Mesenchymal stem cell (in vitro differentiated cells and primary cell): ENCODE results near the gene CERK.
"Not testable (repeated sequence)": the region's sequence is repeated elsewhere in the genome, so short reads cannot be mapped to it uniquely, and the experiment has no call there.

Experiments
- DNase-seq: peaks from one replicate; pipeline ENCODE4 v3.0.0-alpha.2; 2013
- H2AFZ ChIP-seq: one replicate; pipeline ENCODE4 v1.6.1; 2013; ENCODE audit warnings: low read depth, mild to moderate bottlenecking, control low read depth, inconsistent platforms, low read length, moderate library complexity
- H2AK5ac ChIP-seq: 2 replicates; pipeline ENCODE4 v1.6.1; 2013; ENCODE audit warnings: low read length, moderate library complexity, mild to moderate bottlenecking, inconsistent platforms; ENCODE audit not compliant: severe bottlenecking
- H2BK120ac ChIP-seq: one replicate; pipeline ENCODE4 v1.6.1; 2013; ENCODE audit warnings: low read depth, mild to moderate bottlenecking, inconsistent platforms, low read length, moderate library complexity
- H2BK12ac ChIP-seq, 2 experiments: one replicate each; pipeline ENCODE4 v1.6.1; 2013; ENCODE audit warnings: inconsistent platforms in 2 of 2, low read length in 2 of 2, mild to moderate bottlenecking in 2 of 2, moderate library complexity in 2 of 2, control low read depth in 1 of 2
- H2BK15ac ChIP-seq: one replicate; pipeline ENCODE4 v1.6.1; 2013; ENCODE audit warnings: mild to moderate bottlenecking, low read depth, inconsistent platforms; ENCODE audit not compliant: poor library complexity, severe bottlenecking
- H2BK5ac ChIP-seq: 2 replicates; pipeline ENCODE4 v1.6.1; 2013; ENCODE audit warnings: low read depth, mild to moderate bottlenecking, low read length, control low read depth, inconsistent platforms; ENCODE audit not compliant: poor library complexity, severe bottlenecking
- H3K14ac ChIP-seq, 2 experiments: one replicate each; pipeline ENCODE4 v1.6.1; 2013; ENCODE audit warnings: inconsistent platforms in 2 of 2, low read length in 2 of 2, control low read depth in 1 of 2, mild to moderate bottlenecking in 1 of 2, moderate library complexity in 1 of 2
- H3K18ac ChIP-seq, 2 experiments: one replicate each; pipeline ENCODE4 v1.6.1; 2013; ENCODE audit warnings: inconsistent platforms in 2 of 2, low read length in 2 of 2, control low read depth in 1 of 2, low read depth in 1 of 2, mild to moderate bottlenecking in 1 of 2
- H3K23ac ChIP-seq, 2 experiments: one replicate each; pipeline ENCODE4 v1.6.1; 2013; ENCODE audit warnings: inconsistent platforms in 2 of 2, low read length in 2 of 2, mild to moderate bottlenecking in 2 of 2, moderate library complexity in 2 of 2, control low read depth in 1 of 2
- H3K27ac ChIP-seq: 2 replicates; pipeline ENCODE4 v1.5.1; 2013; ENCODE audit warnings: mild to moderate bottlenecking, moderate library complexity, low read length, control low read depth, inconsistent platforms; ENCODE audit not compliant: poor library complexity, severe bottlenecking
- H3K27me3 ChIP-seq, 2 experiments: 2 replicates each; pipeline versions ENCODE4 v1.6.1 to v1.7.0; 2013; ENCODE audit warnings: low read length in 2 of 2, mild to moderate bottlenecking in 2 of 2, moderate library complexity in 2 of 2, control low read depth in 1 of 2, inconsistent platforms in 1 of 2; ENCODE audit not compliant: control insufficient read depth in 1 of 2, insufficient read depth in 1 of 2
- H3K36me3 ChIP-seq, 2 experiments: 2 replicates each; pipeline versions ENCODE4 v1.6.1 to v1.7.0; 2013; ENCODE audit warnings: low read length in 2 of 2, control low read depth in 1 of 2, inconsistent platforms in 1 of 2, low read depth in 1 of 2, mild to moderate bottlenecking in 1 of 2; ENCODE audit not compliant: insufficient read depth in 2 of 2, control insufficient read depth in 1 of 2
- H3K4ac ChIP-seq, 2 experiments: one replicate each; pipeline ENCODE4 v1.6.1; 2013; ENCODE audit warnings: inconsistent platforms in 2 of 2, low read length in 2 of 2, mild to moderate bottlenecking in 2 of 2, moderate library complexity in 2 of 2, control low read depth in 1 of 2, low read depth in 1 of 2
- H3K4me1 ChIP-seq: 2 replicates; pipeline ENCODE4 v1.6.1; 2013; ENCODE audit warnings: low read depth, low read length, control low read depth; ENCODE audit not compliant: control insufficient read depth, insufficient read depth
- H3K4me2 ChIP-seq: 2 replicates; pipeline ENCODE4 v1.6.1; 2013; ENCODE audit warnings: low read length, mild to moderate bottlenecking, inconsistent platforms; ENCODE audit not compliant: poor library complexity, severe bottlenecking
- H3K4me3 ChIP-seq, 2 experiments: 2 replicates each; pipeline versions ENCODE4 v1.5.1 to v1.7.0; 2013; ENCODE audit warnings: low read length in 2 of 2, mild to moderate bottlenecking in 2 of 2, control low read depth in 1 of 2, low read depth in 1 of 2; ENCODE audit not compliant: insufficient read depth in 1 of 2
- H3K79me1 ChIP-seq: replicated peaks from 2 replicates; pipeline ENCODE4 v1.6.1; 2013; ENCODE audit warnings: mild to moderate bottlenecking, control low read depth, low read length, inconsistent platforms; ENCODE audit not compliant: poor library complexity, severe bottlenecking
- H3K9ac ChIP-seq: 2 replicates; pipeline ENCODE4 v1.7.0; 2013; ENCODE audit warnings: mild to moderate bottlenecking, low read length, moderate library complexity
- H3K9me3 ChIP-seq: 2 replicates; pipeline ENCODE4 v1.7.0; 2013; ENCODE audit warnings: mild to moderate bottlenecking, low read length; ENCODE audit not compliant: control insufficient read depth
- H4K8ac ChIP-seq: one replicate; pipeline ENCODE4 v1.6.1; 2013; ENCODE audit warnings: inconsistent platforms, mild to moderate bottlenecking, low read length, moderate library complexity
- H4K91ac ChIP-seq: one replicate; pipeline ENCODE4 v1.6.1; 2013; ENCODE audit warnings: mild to moderate bottlenecking, low read length, inconsistent platforms
- WGBS: methylation state at CpG from one replicate; pipeline ENCODE4 v1.1.7; 2013; ENCODE audit warnings: mixed read lengths; 5-methylcytosine and 5-hydroxymethylcytosine counted together

CERK gene

GRCh38 chr22:46646531-46647215 lies 91.4 kb downstream of the CERK start:
- no peak overlapping the region for H3K4me3 ChIP-seq
- no peak overlapping the region for H3K4ac ChIP-seq
- 86% methylated on average over 10 of the region's 10 CpGs for WGBS
- DNase-seq = no peak
- no peak overlapping the region for H3K14ac ChIP-seq
- H2BK5ac ChIP-seq = no peak overlapping the region
- H3K79me1 ChIP-seq = peaks cover 23% of the 10 kb centered on the region
- peaks cover 0 to 13% of the 10 kb centered on the region in 2 experiments for H3K36me3 ChIP-seq
- no peak overlapping the region for H4K91ac ChIP-seq
- no peak overlapping the region for H3K18ac ChIP-seq
- H3K27me3 ChIP-seq = no peaks in the 10 kb centered on the region
- H2AK5ac ChIP-seq = no peak overlapping the region
- no peak overlapping the region for H2AFZ ChIP-seq
- no peak overlapping the region for H3K9ac ChIP-seq
- H3K27ac ChIP-seq = no peak overlapping the region
- no peak overlapping the region for H2BK12ac ChIP-seq
- H3K9me3 ChIP-seq = no peaks in the 10 kb centered on the region
- H2BK120ac ChIP-seq = no peak overlapping the region
- H2BK15ac ChIP-seq = no peak overlapping the region
- no peak overlapping the region for H3K23ac ChIP-seq
- H3K4me1 ChIP-seq = peaks cover 8% of the 10 kb centered on the region
- H4K8ac ChIP-seq = no peak overlapping the region
- H3K4me2 ChIP-seq = no peak overlapping the region

DNA sequence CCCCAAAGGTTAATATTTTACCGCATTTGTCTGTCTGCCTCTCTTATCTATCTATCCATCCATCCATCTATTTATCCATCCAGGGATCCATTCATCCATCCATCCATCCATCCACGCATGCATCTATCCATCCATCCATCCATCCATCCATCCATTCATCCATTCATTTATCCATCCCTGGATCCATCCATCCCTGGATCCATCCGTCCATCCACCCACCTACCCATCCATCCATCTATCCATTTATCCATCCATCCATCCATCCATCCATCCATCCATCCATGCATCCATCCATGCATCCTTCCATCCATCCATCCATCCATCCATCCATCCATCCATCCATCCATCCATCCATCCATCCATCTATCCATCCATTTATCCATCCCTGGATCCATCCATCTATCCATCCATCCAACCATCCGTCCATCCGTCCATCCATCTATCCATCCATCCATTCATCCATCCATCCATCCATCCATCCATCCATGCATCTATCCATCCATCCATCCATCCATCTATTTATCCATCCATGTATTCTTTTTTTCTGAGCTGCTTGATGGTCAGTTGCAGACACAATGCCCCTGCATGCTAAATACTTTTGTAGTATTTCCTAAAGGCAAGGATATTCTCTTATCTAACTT lies 95.1 kb downstream of the CERK start:
- 77% methylated on average over 5 of the region's 5 CpGs for WGBS
- H3K36me3 ChIP-seq = peaks cover 3 to 17% of the 10 kb centered on the region in 2 experiments
- H3K4me3 ChIP-seq, H3K23ac ChIP-seq, H3K18ac ChIP-seq, H4K8ac ChIP-seq, H2BK12ac ChIP-seq, H2AFZ ChIP-seq, H3K4ac ChIP-seq, H4K91ac ChIP-seq, H2BK15ac ChIP-seq, H2AK5ac ChIP-seq, H3K9me3 ChIP-seq, H2BK120ac ChIP-seq, H3K27me3 ChIP-seq, H2BK5ac ChIP-seq, H3K14ac ChIP-seq, DNase-seq, H3K27ac ChIP-seq, H3K9ac ChIP-seq, H3K4me2 ChIP-seq: not testable (repeated sequence)
- H3K79me1 ChIP-seq = peaks cover 23% of the 10 kb centered on the region
- peaks cover 28% of the 10 kb centered on the region for H3K4me1 ChIP-seq

DNA sequence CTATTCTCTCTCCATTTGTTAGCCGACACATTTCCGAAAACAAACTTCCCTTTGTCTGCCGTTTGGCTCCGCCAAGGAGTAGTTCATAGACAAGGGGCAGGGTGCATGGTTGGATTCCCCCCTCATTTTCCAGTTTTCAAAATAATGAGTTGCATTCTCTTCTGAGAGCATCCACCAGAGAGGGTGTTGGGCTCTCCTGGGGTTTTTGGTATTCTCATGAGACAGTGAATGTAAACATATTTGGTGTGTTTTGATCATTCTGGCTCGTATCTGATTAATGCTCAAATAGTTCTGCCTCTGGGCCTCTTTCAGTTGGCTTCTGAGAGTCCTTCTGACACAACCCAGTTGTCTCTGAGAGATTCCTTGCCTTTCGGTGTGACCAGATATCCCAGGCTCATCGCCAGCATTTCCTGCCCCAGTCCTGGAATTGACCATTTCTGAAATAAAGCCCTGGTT lies 96.2 kb downstream of the CERK start:
- H3K23ac ChIP-seq = no peak overlapping the region

DNA sequence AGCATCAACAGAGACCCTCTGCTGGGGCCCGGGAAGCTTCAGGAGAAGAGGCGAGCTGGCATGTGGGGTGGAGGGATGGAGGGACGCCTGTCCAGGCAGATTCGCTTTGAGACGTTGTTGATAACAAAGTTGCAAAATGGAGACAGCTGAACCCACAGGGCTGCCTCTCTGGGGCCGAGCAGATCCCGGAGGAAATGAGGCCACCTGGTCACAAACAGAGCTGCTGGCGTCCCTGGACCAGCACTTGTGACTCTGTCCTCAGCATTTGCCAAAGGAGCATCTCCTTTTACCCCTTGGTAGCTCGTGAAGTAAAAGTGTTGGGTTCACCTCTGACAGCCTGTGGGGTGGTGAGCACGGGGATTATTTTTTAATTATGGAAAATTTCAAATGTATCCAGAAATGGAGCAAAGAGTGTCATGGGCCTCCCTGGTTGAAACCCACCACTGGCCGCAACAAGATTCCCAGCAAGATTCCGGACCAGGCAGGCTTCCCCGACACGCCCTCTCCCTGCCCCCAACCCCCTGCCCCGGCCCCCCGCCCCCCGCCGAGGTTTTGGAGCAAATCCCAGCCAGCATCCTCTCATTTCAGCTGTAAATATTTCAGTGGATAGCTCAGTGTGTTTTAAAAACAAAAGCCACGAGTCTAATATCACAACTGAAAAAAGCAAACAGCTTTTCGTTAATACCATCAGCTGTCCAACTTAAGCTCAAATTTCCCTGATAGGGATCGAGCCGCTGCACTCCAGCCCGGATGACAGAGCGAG lies 97.6 kb downstream of the CERK start:
- Histone ChIP-seq H3K4ac (no peak overlapping the region), H2AFZ (no peak overlapping the region), H2BK120ac (no peak overlapping the region), H3K18ac (no peak overlapping the region), H2BK12ac (no peak overlapping the region), H3K23ac (no peak overlapping the region), H3K4me2 (no peak overlapping the region), H3K27ac (peak overlapping the region; percentile 26), H3K9ac (no peak overlapping the region), H4K8ac (no peak overlapping the region), H3K27me3 (no peaks in the 10 kb centered on the region), H3K4me3 (no peak overlapping the region), H3K36me3 (peaks cover 3 to 18% of the 10 kb centered on the region in 2 experiments), H3K4me1 (peaks cover 36% of the 10 kb centered on the region), H3K14ac (no peak overlapping the region), H2AK5ac (no peak overlapping the region), H4K91ac (no peak overlapping the region), H2BK15ac (no peak overlapping the region), H3K9me3 (no peaks in the 10 kb centered on the region), H2BK5ac (no peak overlapping the region), H3K79me1 (peaks cover 17% of the 10 kb centered on the region)
- 86% methylated on average over 19 of the region's 24 CpGs for WGBS
- no peak for DNase-seq

More for the DNA sequence above, 96.2 kb downstream of the CERK start:
- H3K9me3 ChIP-seq = no peaks in the 10 kb centered on the region
- no peak overlapping the region for H2BK5ac ChIP-seq
- 89% methylated on average over 7 of the region's 7 CpGs for WGBS
- no peak overlapping the region for H4K91ac ChIP-seq
- no peak overlapping the region for H3K27ac ChIP-seq
- H3K4me2 ChIP-seq = no peak overlapping the region
- no peak overlapping the region for H2AFZ ChIP-seq
- H4K8ac ChIP-seq = no peak overlapping the region
- H3K79me1 ChIP-seq = peaks cover 17% of the 10 kb centered on the region
- no peak overlapping the region for H3K14ac ChIP-seq
- peak; percentile 41 for DNase-seq
- H3K4me1 ChIP-seq = peaks cover 28% of the 10 kb centered on the region
- H3K9ac ChIP-seq = no peak overlapping the region
- H3K4me3 ChIP-seq = no peak overlapping the region
- H3K27me3 ChIP-seq = no peaks in the 10 kb centered on the region
- H2BK12ac ChIP-seq = no peak overlapping the region
- H2BK15ac ChIP-seq = no peak overlapping the region
- H3K36me3 ChIP-seq = peaks cover 3 to 15% of the 10 kb centered on the region in 2 experiments
- H2BK120ac ChIP-seq = no peak overlapping the region
- no peak overlapping the region for H3K18ac ChIP-seq
- H3K4ac ChIP-seq = no peak overlapping the region
- no peak overlapping the region for H2AK5ac ChIP-seq
